Measurements from ENCODE around the gene TMEM272.

The TMEM272 gene

DNA sequence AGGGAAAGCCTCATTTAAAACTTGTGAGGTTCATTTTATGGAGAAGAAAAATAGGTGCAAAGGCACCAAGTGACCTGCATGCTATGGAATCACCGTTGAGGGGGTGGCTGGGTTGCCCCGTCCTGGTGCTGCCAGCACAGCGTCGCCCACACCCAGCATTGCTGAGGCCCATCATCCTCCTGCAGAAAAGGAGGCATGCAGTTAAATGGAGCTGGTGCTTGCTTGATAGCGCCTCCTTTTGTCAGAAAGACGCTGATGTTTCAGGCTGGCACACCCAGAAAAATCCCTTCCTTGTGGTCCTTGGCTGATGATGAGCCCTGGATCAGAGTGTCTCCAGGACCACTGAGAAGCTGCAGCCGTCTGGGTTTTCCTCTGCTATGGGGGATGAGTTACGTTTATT is 77.9 kb downstream of the TMEM272 start:
- no peak overlapping the region for H3K4me3 ChIP-seq (ENCODE audit: control insufficient read depth, low read depth, low read length)
- TF ChIP-seq CTCF (IDR thresholded peaks at IDR 0.05; ENCODE audit: control insufficient read depth, insufficient read depth, low read depth, low read length, missing control alignments): no peak
- no peak for DNase-seq (ENCODE audit: low read depth)

- TF ChIP-seq CTCF (IDR thresholded peaks at IDR 0.05; ENCODE audit: control insufficient read depth, insufficient read depth, low read depth, low read length, missing control alignments): no peak
- DNase-seq (ENCODE audit: low read depth): no peak
- no peak overlapping the region for H3K4me3 ChIP-seq (ENCODE audit: control insufficient read depth, low read depth, low read length)
Observed at GRCh38 chr13:51765142-51765515, 79.8 kb downstream of the TMEM272 start.

GRCh38 chr13:51764184-51765141 is 80.5 kb downstream of the TMEM272 start:
- no peak overlapping the region; the same call in 1 of the 2 replicates for H3K4me3 ChIP-seq (ENCODE audit: control insufficient read depth, low read depth, low read length)
- no peak for TF ChIP-seq CTCF (IDR thresholded peaks at IDR 0.05; ENCODE audit: control insufficient read depth, insufficient read depth, low read depth, low read length, missing control alignments)
- peak; percentile 28 for DNase-seq (ENCODE audit: low read depth)

GRCh38 chr13:51763486-51763885 is 81.5 kb downstream of the TMEM272 start:
- TF ChIP-seq CTCF (IDR thresholded peaks at IDR 0.05; ENCODE audit: control insufficient read depth, insufficient read depth, low read depth, low read length, missing control alignments): no peak

More at GRCh38 chr13:51763486-51763885, 81.5 kb downstream of the TMEM272 start:
- no peak for DNase-seq (ENCODE audit: low read depth)
- no peak overlapping the region for H3K4me3 ChIP-seq (ENCODE audit: control insufficient read depth, low read depth, low read length)

Data from AG09309 (cell line).